Motor neuron (in vitro differentiated cells): ENCODE measurements around the gene UCHL5. TPM values are rescaled to one million over a fixed set of nuclear protein-coding genes. Genes with fewer than 3 reads are reported as not detected.
"Not testable (repeated sequence)": the region's sequence is repeated elsewhere in the genome, so short reads cannot be mapped to it uniquely, and the experiment has no call there.

Source experiments
- ATAC-seq, 8 experiments: fragments of 200-7000 bp; cut with Tn5 transposase; replicated peaks in 6 of 8; 2 replicates each; pipeline ENCODE4 v1.8.0; 2021; ENCODE audit warnings: mild to moderate bottlenecking in 8 of 8, moderate library complexity in 8 of 8
- H3K27ac ChIP-seq, 2 donors: fragments of 250-450 bp; sonication (Bioruptor Pico); 2 replicates each; pipeline ENCODE4 v1.9.0; 2021; ENCODE audit warnings: antibody characterized with exemption in 2 of 2, mild to moderate bottlenecking in 2 of 2, moderate library complexity in 1 of 2
- H3K4me1 ChIP-seq, 2 donors: fragments of 250-450 bp; sonication (Bioruptor Pico); replicated peaks in 1 of 2; 2 replicates each; pipeline ENCODE4 v1.6.1; 2021; ENCODE audit warnings: antibody characterized with exemption in 2 of 2, mild to moderate bottlenecking in 2 of 2, moderate library complexity in 1 of 2
- H3K4me3 ChIP-seq, 5 donors: fragments of 250-450 bp; sonication (Bioruptor Pico); 2 replicates each; pipeline ENCODE4 v1.9.0; 2021; ENCODE audit warnings: antibody characterized with exemption in 5 of 5, mild to moderate bottlenecking in 5 of 5, moderate library complexity in 4 of 5
- WGBS, 10 experiments: fragments of 450-650 bp; shearing (Covaris generic); methylation state at CpG; one replicate each; pipeline ENCODE4 v1.0.0; 2022; 5-methylcytosine and 5-hydroxymethylcytosine counted together
- in situ Hi-C, 9 experiments: fragments of 400-800 bp; cut with MboI; loops; one replicate each; pipeline ENCODE4 v1.15.0; 2021; ENCODE audit warnings: low sequenced_read_pairs in 9 of 9, low pct_unique_long_range_greater_than_20kb in 2 of 9; ENCODE audit not compliant: unreplicated experiment in 9 of 9
- total RNA-seq, 8 experiments: library from RNA; unstranded; fragments of 300-600 nt; gene quantifications; 2 replicates each; pipeline versions ENCODE4 v1.2.3 to v1.2.4, GENCODE V29; 2022

UCHL5 gene
- total RNA-seq, 8 experiments from 2014 or later = 24.7 to 79.2 (median 57.1) TPM

DNA sequence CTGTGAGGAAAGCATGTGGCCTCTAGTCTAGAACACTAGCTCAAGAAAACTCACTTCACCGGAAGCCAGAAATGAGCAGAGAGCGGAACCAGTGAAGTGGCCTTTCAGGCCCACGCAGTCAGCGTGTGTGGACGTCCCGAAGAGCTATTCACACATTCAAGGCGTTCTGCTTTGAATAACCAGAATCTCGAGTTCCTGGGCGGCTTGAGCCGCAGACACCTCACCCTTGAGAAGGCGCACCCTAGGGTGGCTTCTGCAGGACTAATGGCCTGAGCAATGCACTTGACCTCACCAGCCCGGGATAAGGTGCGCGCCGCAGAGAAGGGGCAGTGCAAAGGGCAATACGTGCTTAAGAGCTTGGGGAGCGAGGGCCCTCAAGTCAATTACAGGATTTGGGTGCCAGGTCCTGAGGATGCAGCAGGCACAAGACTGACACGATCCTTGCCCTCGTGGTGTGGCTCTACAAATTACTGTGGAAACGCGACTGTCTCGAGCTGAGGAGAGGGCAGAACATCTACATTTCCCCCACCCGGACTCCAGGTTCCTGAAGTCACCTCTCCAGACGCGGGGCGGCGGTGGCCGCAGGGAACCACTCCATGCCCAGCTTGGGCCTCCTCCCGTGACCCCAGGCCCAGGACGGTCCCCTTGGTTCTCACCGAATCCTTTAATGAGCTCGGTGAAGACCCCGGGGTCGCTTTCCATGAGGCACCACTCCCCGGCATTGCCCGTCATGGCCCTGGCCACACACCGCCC lies 455 bp downstream of the UCHL5 start:
- Histone ChIP-seq H3K4me1 (peaks cover 12 to 26% of the 10 kb centered on the region in 2 donors), H3K4me3 (peak overlapping the region; percentile 64 to 86 (median 74)), H3K27ac (peak overlapping the region; percentile 92)
- in situ Hi-C loops = no loop called here
- 0 to 14% (median 2%) methylated on average over 2 to 12 of the region's 37 CpGs; no CpG with 5 or more reads in 1 of the 10 experiments for WGBS, 10 experiments
- ATAC-seq = peak in 6 of 8 experiments; percentile 0 to 4 (median 2)

- in situ Hi-C loops = no loop called here
- Histone ChIP-seq H3K4me3 (no peak overlapping the region), H3K27ac (no peak overlapping the region), H3K4me1 (peaks cover 9 to 14% of the 10 kb centered on the region in 2 donors)
- WGBS, 10 experiments = 67 to 100% (median 90%) methylated on average over 1 to 4 of the region's 4 CpGs
- ATAC-seq = no peak
Measured at GRCh38 chr1:193054169-193054675, 4.9 kb downstream of the UCHL5 start.

- H3K4me1 ChIP-seq, H3K4me3 ChIP-seq, H3K27ac ChIP-seq, ATAC-seq: not testable (repeated sequence)
- in situ Hi-C loops = loop anchor here in 1 of 9 experiments (25.0 kb wide), 1 partner anchor 587 kb away; no protein-coding TSS in a partner anchor
- 75 to 100% (median 91%) methylated on average over 1 to 3 of the region's 5 CpGs; no CpG with 5 or more reads in 1 of the 10 experiments for WGBS, 10 experiments
Measured at GRCh38 chr1:193048913-193049312, 10.2 kb downstream of the UCHL5 start.

- no peak overlapping the region for H3K27ac ChIP-seq
- H3K4me3 ChIP-seq = no peak overlapping the region
- in situ Hi-C loops = loop anchor here in 1 of 9 experiments (25.0 kb wide), 1 partner anchor 581 kb away; no protein-coding TSS in a partner anchor
- WGBS, 10 experiments = 83 to 100% (median 100%) methylated on average over 1 of the region's 1 CpG; no CpG with 5 or more reads in 3 of the 10 experiments
- ATAC-seq = no peak
- no peaks in the 10 kb centered on the region for H3K4me1 ChIP-seq
Measured at GRCh38 chr1:193042766-193043691, 16.1 kb downstream of the UCHL5 start.

DNA sequence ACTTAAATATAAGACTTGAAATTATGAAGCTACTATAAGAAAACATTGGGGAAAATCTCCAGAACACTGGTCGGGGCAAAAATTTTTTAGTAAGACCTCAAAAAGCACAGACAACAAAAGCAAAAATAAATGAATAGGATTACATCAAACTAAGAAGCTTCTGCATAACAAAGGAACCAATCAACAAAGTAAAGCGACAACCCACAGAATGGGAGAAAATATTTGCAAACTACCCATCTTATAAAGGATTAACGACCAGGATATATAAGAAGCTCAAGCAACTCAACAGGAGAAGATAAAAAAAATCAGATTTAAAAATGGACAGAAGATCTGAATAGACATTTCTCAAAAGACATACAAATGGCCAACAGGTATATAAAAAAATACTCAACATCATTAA lies 19.1 kb downstream of the UCHL5 start:
- 72 to 100% (median 88%) methylated on average over 1 to 3 of the region's 3 CpGs for WGBS, 10 experiments

DNA sequence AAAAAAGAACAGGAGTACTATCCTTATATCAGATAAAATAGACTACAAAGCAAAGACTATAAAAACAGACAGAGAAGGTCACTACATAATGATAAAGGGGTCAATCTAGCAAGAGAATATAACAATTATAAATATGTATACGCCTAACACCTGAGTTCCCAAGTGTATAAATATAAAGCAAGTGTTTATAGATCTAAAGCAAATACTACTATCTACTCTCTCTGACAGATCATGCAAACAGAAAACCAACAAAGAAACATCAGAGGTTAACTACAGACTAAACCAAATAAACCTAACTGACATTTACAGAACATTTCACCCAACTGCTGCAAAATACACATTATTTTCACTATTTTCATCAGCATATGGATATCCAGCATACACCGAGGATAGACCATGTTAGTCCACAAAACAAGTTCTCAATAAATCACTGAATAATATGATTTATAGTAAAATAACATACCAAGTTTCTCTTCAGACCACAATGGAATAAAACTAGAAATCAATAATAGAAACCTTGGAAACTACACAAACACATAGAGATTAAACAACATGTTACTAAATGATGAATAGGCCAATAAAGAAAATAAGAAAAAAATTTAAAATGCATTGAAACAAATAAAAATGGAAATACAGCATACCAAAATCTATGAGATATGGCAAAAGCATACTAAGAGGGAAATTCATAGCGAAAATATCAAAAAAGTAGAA lies 22.7 kb downstream of the UCHL5 start:
- H3K27ac ChIP-seq = no peak overlapping the region
- WGBS, 10 experiments = 86 to 100% (median 95%) methylated on average over 2 to 3 of the region's 3 CpGs
- H3K4me1 ChIP-seq = no peaks in the 10 kb centered on the region
- in situ Hi-C loops = loop anchor here in 1 of 9 experiments (25.0 kb wide), 1 partner anchor 574 kb away; no protein-coding TSS in a partner anchor
- ATAC-seq = no peak
- H3K4me3 ChIP-seq = no peak overlapping the region

More for the DNA sequence above, 19.1 kb downstream of the UCHL5 start:
- H3K4me3 ChIP-seq = no peak overlapping the region
- in situ Hi-C loops = loop anchor here in 1 of 9 experiments (25.0 kb wide), 1 partner anchor 578 kb away; no protein-coding TSS in a partner anchor
- H3K4me1 ChIP-seq = no peaks in the 10 kb centered on the region
- ATAC-seq = no peak
- H3K27ac ChIP-seq = no peak overlapping the region

DNA sequence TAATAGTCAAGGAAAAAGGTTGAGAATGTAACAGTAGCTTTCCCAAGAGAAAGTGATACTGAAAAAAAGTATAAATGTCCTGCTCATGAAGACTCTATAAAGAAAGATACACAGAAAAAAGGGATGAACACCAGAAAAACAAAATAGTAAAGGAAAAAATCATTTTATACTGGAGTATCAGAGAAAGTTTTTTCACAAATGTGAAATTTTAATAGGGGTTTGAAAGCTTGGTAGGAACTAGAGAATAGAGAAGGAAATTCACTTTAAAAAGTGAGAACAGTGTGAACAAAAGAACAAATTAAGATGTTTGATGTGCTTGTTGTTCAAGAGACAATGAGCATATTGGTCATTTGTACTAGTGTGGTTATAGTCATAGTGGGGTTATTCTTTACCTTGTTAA lies 25.6 kb downstream of the UCHL5 start:
- Histone ChIP-seq H3K4me1 (no peaks in the 10 kb centered on the region), H3K27ac (no peak overlapping the region), H3K4me3 (no peak overlapping the region)
- ATAC-seq = no peak
- in situ Hi-C loops = loop anchor here in 1 of 9 experiments (25.0 kb wide), 1 partner anchor 571 kb away; no protein-coding TSS in a partner anchor

- H3K27ac ChIP-seq, ATAC-seq, H3K4me1 ChIP-seq, H3K4me3 ChIP-seq: not testable (repeated sequence)
- in situ Hi-C loops = loop anchor here in 1 of 9 experiments (25.0 kb wide), 1 partner anchor 571 kb away; no protein-coding TSS in a partner anchor
- 91 to 100% (median 100%) methylated on average over 1 to 6 of the region's 9 CpGs; no CpG with 5 or more reads in 2 of the 10 experiments for WGBS, 10 experiments
Measured at GRCh38 chr1:193032643-193033427, 26.3 kb downstream of the UCHL5 start.

GRCh38 chr1:193031431-193031830 lies 27.7 kb downstream of the UCHL5 start:
- Histone ChIP-seq H3K4me3 (no peak overlapping the region), H3K4me1 (no peaks in the 10 kb centered on the region), H3K27ac (no peak overlapping the region)
- WGBS, 10 experiments = 78 to 100% (median 94%) methylated on average over 1 to 2 of the region's 2 CpGs
- in situ Hi-C loops = loop anchor here in 1 of 9 experiments (25.0 kb wide), 1 partner anchor 569 kb away; no protein-coding TSS in a partner anchor
- ATAC-seq = peak in 3 of 8 experiments; percentile 31 to 50 (median 43)

- in situ Hi-C loops = loop anchor here in 1 of 9 experiments (25.0 kb wide), 1 partner anchor 568 kb away; no protein-coding TSS in a partner anchor
- ATAC-seq = peak in 1 of 8 experiments; percentile 84
- Histone ChIP-seq H3K27ac (no peak overlapping the region), H3K4me1 (no peaks in the 10 kb centered on the region), H3K4me3 (no peak overlapping the region)
- WGBS, 10 experiments = 0 to 100% (median 100%) methylated on average over 1 of the region's 1 CpG; no CpG with 5 or more reads in 5 of the 10 experiments
Measured at GRCh38 chr1:193030280-193030679, 28.9 kb downstream of the UCHL5 start.

- no peaks in the 10 kb centered on the region for H3K4me1 ChIP-seq
- in situ Hi-C loops = loop anchor here in 1 of 9 experiments (25.0 kb wide), 1 partner anchor 563 kb away; no protein-coding TSS in a partner anchor
- H3K4me3 ChIP-seq = no peak overlapping the region
- no peak overlapping the region for H3K27ac ChIP-seq
- no peak for ATAC-seq
Measured at GRCh38 chr1:193025218-193025617, 33.9 kb downstream of the UCHL5 start.
